Measurements from ENCODE around the gene SLC38A3.

The SLC38A3 gene

GRCh38 chr3:50246517-50246954 lies 41.5 kb downstream of the SLC38A3 start:
- Mint-ChIP-seq H3K9me3 (no peaks in the 10 kb centered on the region), H3K36me3 (ENCODE audit: low read depth) (peaks cover 19% of the 10 kb centered on the region), H3K27ac (peak overlapping the region; percentile 97), H3K4me1 (peaks cover 86% of the 10 kb centered on the region), H3K27me3 (no peaks in the 10 kb centered on the region), H3K4me3 (peak overlapping the region; percentile 75)
- ATAC-seq: peak; percentile 90
- DNase-seq: peak; percentile 84

- ATAC-seq (no peak), DNase-seq (no peak)
- Mint-ChIP-seq H3K4me3 (no peak overlapping the region), H3K27ac (peak overlapping the region; percentile 91), H3K9me3 (no peaks in the 10 kb centered on the region), H3K4me1 (peaks cover 72% of the 10 kb centered on the region), H3K36me3 (ENCODE audit: low read depth) (peaks cover 19% of the 10 kb centered on the region), H3K27me3 (no peaks in the 10 kb centered on the region)
These were observed 43.3 kb downstream of the SLC38A3 start for GRCh38 chr3:50248387-50248786.

- DNase-seq: no peak
- Mint-ChIP-seq H3K4me1 (peaks cover 61% of the 10 kb centered on the region), H3K27ac (peak overlapping the region; percentile 73), H3K4me3 (no peak overlapping the region), H3K36me3 (ENCODE audit: low read depth) (peaks cover 13% of the 10 kb centered on the region), H3K27me3 (no peaks in the 10 kb centered on the region), H3K9me3 (no peaks in the 10 kb centered on the region)
- ATAC-seq: no peak
These were observed 44.4 kb downstream of the SLC38A3 start for GRCh38 chr3:50249457-50249856.

- peaks cover 51% of the 10 kb centered on the region for H3K4me1 Mint-ChIP-seq
- peaks cover 13% of the 10 kb centered on the region for H3K36me3 Mint-ChIP-seq (ENCODE audit: low read depth)
- ATAC-seq: no peak
- no peak overlapping the region for H3K4me3 Mint-ChIP-seq
- no peaks in the 10 kb centered on the region for H3K27me3 Mint-ChIP-seq
- H3K27ac Mint-ChIP-seq: peak overlapping the region; percentile 80
- no peaks in the 10 kb centered on the region for H3K9me3 Mint-ChIP-seq
- DNase-seq: no peak
These were observed 45.4 kb downstream of the SLC38A3 start for GRCh38 chr3:50250514-50250913.

- H3K36me3 Mint-ChIP-seq (ENCODE audit: low read depth): peaks cover 13% of the 10 kb centered on the region
- H3K9me3 Mint-ChIP-seq: no peaks in the 10 kb centered on the region
- DNase-seq (peak; percentile 52), ATAC-seq (peak; percentile 23)
- no peak overlapping the region for H3K4me3 Mint-ChIP-seq
- H3K27ac Mint-ChIP-seq: peak overlapping the region; percentile 80
- H3K27me3 Mint-ChIP-seq: no peaks in the 10 kb centered on the region
- peaks cover 45% of the 10 kb centered on the region for H3K4me1 Mint-ChIP-seq
These were observed 46.1 kb downstream of the SLC38A3 start for GRCh38 chr3:50251220-50251619.

GRCh38 chr3:50254577-50255250 lies 49.6 kb downstream of the SLC38A3 start:
- Mint-ChIP-seq H3K36me3 (ENCODE audit: low read depth) (peaks cover 21% of the 10 kb centered on the region), H3K4me3 (no peak overlapping the region), H3K4me1 (peaks cover 23% of the 10 kb centered on the region), H3K9me3 (no peaks in the 10 kb centered on the region), H3K27ac (peak overlapping the region; percentile 31), H3K27me3 (no peaks in the 10 kb centered on the region)
- ATAC-seq: no peak
- no peak for DNase-seq

- no peaks in the 10 kb centered on the region for H3K9me3 Mint-ChIP-seq
- H3K4me3 Mint-ChIP-seq: no peak overlapping the region
- H3K4me1 Mint-ChIP-seq: peaks cover 20% of the 10 kb centered on the region
- peaks cover 20% of the 10 kb centered on the region for H3K36me3 Mint-ChIP-seq (ENCODE audit: low read depth)
- H3K27me3 Mint-ChIP-seq: no peaks in the 10 kb centered on the region
- ATAC-seq (no peak), DNase-seq (no peak)
- no peak overlapping the region for H3K27ac Mint-ChIP-seq
These were observed 50.2 kb downstream of the SLC38A3 start for GRCh38 chr3:50255251-50255615.

GRCh38 chr3:50256978-50257890 lies 52.2 kb downstream of the SLC38A3 start:
- no peaks in the 10 kb centered on the region for H3K27me3 Mint-ChIP-seq
- peak; percentile 65 for DNase-seq
- ATAC-seq: no peak
- H3K4me1 Mint-ChIP-seq: peaks cover 6% of the 10 kb centered on the region
- H3K36me3 Mint-ChIP-seq (ENCODE audit: low read depth): peaks cover 12% of the 10 kb centered on the region
- H3K4me3 Mint-ChIP-seq: no peak overlapping the region
- H3K9me3 Mint-ChIP-seq: no peaks in the 10 kb centered on the region
- H3K27ac Mint-ChIP-seq: no peak overlapping the region

- Mint-ChIP-seq H3K4me3 (no peak overlapping the region), H3K9me3 (no peaks in the 10 kb centered on the region), H3K36me3 (ENCODE audit: low read depth) (peaks cover 12% of the 10 kb centered on the region), H3K27me3 (no peaks in the 10 kb centered on the region), H3K4me1 (peaks cover 6% of the 10 kb centered on the region), H3K27ac (no peak overlapping the region)
- no peak for ATAC-seq
- no peak for DNase-seq
These were observed 53.1 kb downstream of the SLC38A3 start for GRCh38 chr3:50258029-50258680.

GRCh38 chr3:50258979-50259378 lies 53.9 kb downstream of the SLC38A3 start:
- H3K36me3 Mint-ChIP-seq (ENCODE audit: low read depth): peaks cover 12% of the 10 kb centered on the region
- no peak for ATAC-seq
- H3K27me3 Mint-ChIP-seq: no peaks in the 10 kb centered on the region
- H3K27ac Mint-ChIP-seq: no peak overlapping the region
- H3K9me3 Mint-ChIP-seq: no peaks in the 10 kb centered on the region
- no peak overlapping the region for H3K4me3 Mint-ChIP-seq
- H3K4me1 Mint-ChIP-seq: peaks cover 4% of the 10 kb centered on the region
- no peak for DNase-seq

GRCh38 chr3:50259432-50260026 lies 54.5 kb downstream of the SLC38A3 start:
- DNase-seq (no peak), ATAC-seq (no peak)
- Mint-ChIP-seq H3K4me1 (peaks cover 4% of the 10 kb centered on the region), H3K9me3 (no peaks in the 10 kb centered on the region), H3K36me3 (ENCODE audit: low read depth) (peaks cover 12% of the 10 kb centered on the region), H3K4me3 (peak overlapping the region; percentile 65), H3K27ac (peak overlapping the region; percentile 56), H3K27me3 (no peaks in the 10 kb centered on the region)

- H3K9me3 Mint-ChIP-seq: no peaks in the 10 kb centered on the region
- peak; percentile 94 for ATAC-seq
These were observed 55.2 kb downstream of the SLC38A3 start for GRCh38 chr3:50260027-50260941.

GRCh38 chr3:50260942-50261441 lies 55.9 kb downstream of the SLC38A3 start:
- no peaks in the 10 kb centered on the region for H3K9me3 Mint-ChIP-seq
- H3K4me1 Mint-ChIP-seq: peaks cover 4% of the 10 kb centered on the region
- ATAC-seq (no peak), DNase-seq (no peak)
- H3K27ac Mint-ChIP-seq: no peak overlapping the region
- peaks cover 4% of the 10 kb centered on the region for H3K27me3 Mint-ChIP-seq
- peak overlapping the region; percentile 65 for H3K4me3 Mint-ChIP-seq
- peaks cover 12% of the 10 kb centered on the region for H3K36me3 Mint-ChIP-seq (ENCODE audit: low read depth)

More at GRCh38 chr3:50260027-50260941, 55.2 kb downstream of the SLC38A3 start:
- H3K4me3 Mint-ChIP-seq: peak overlapping the region; percentile 65
- peak overlapping the region; percentile 56 for H3K27ac Mint-ChIP-seq
- no peaks in the 10 kb centered on the region for H3K27me3 Mint-ChIP-seq
- peaks cover 4% of the 10 kb centered on the region for H3K4me1 Mint-ChIP-seq
- peaks cover 12% of the 10 kb centered on the region for H3K36me3 Mint-ChIP-seq (ENCODE audit: low read depth)
- DNase-seq: peak; percentile 88

All from activated naive CD8-positive, alpha-beta T cell treated with anti-CD3 and anti-CD28 coated beads, Interleukin-2, amount 50 U/mL, for 24 hours (primary cell).